Measurements from ENCODE around the gene CAMSAP2.

- TF ChIP-seq CTCF (IDR thresholded peaks at IDR 0.05), result no peak
- TF ChIP-seq EZH2phosphoT487 (IDR thresholded peaks at IDR 0.05), result no peak
- TF ChIP-seq EZH2 (IDR thresholded peaks at IDR 0.05), result no peak
These were observed 4.8 kb upstream of the CAMSAP2 start for GRCh38 chr1:200733907-200734306.

Measured in neural progenitor cell (in vitro differentiated cells).